ENCODE results near the gene CEP104. TPM values are rescaled to one million over a fixed set of nuclear protein-coding genes. Genes with fewer than 3 reads are reported as not detected.

The CEP104 gene
- total RNA-seq, 1 experiment from 2014 or later: 34.5 TPM

- H3K4me1 Mint-ChIP-seq: peaks cover 34 to 51% of the 10 kb centered on the region in 2 experiments
- Histone ChIP-seq H3K18ac (ENCODE audit: insufficient read length, low read depth, low read length) (no peak overlapping the region), H3K79me1 (ENCODE audit: insufficient read depth, low read depth, low read length, poor library complexity, severe bottlenecking) (no peaks in the 10 kb centered on the region), H4K20me1 (ENCODE audit: control insufficient read depth, insufficient read depth, insufficient read length) (no peaks in the 10 kb centered on the region), H4K8ac (replicated peaks; ENCODE audit: insufficient read length, low read depth, low read length) (no peak overlapping the region), H3T11ph (ENCODE audit: low read length) (no peak overlapping the region), H4K5ac (ENCODE audit: insufficient read length, low read depth, low read length) (no peak overlapping the region), H3K23me2 (ENCODE audit: insufficient read length, low read depth, low read length, poor library complexity, severe bottlenecking) (peaks cover 6% of the 10 kb centered on the region), H3K4ac (ENCODE audit: low read depth, low read length) (no peak overlapping the region), H3K23ac (ENCODE audit: insufficient read length, low read depth, low read length) (no peak overlapping the region), H2AK5ac (ENCODE audit: insufficient read length, low read length) (no peak overlapping the region), H2AFZ (ENCODE audit: low read length) (no peak overlapping the region), H2BK20ac (ENCODE audit: low read depth, low read length, poor library complexity, severe bottlenecking) (no peak overlapping the region), H2BK5ac (ENCODE audit: insufficient read length, low read length) (no peak overlapping the region), H3K9me3 (ENCODE audit: control insufficient read depth, low read depth, low read length) (no peaks in the 10 kb centered on the region), H3K14ac (ENCODE audit: insufficient read depth, low read length) (peak overlapping the region; percentile 64; the same call in 1 of the 2 replicates), H3K56ac (ENCODE audit: insufficient read length, low read depth, low read length) (no peak overlapping the region), H3K9ac (ENCODE audit: extremely low read depth, insufficient read length, low read length) (peak overlapping the region; percentile 51), H2BK15ac (ENCODE audit: low read depth, low read length) (no peak overlapping the region), H3K79me2 (ENCODE audit: insufficient read depth, low read length) (peaks cover 18% of the 10 kb centered on the region; the same call in 1 of the 2 replicates), H3K27ac (ENCODE audit: insufficient read length, low read depth, low read length) (no peak overlapping the region), H4K91ac (ENCODE audit: insufficient read length, low read depth, low read length) (no peak overlapping the region), H3K4me2 (ENCODE audit: insufficient read depth, insufficient read length, low read length) (peak overlapping the region; percentile 92), H3K27me3 (ENCODE audit: insufficient read depth, low read length) (no peaks in the 10 kb centered on the region), H3K4me1 (ENCODE audit: insufficient read depth, low read length) (peaks cover 11% of the 10 kb centered on the region; the same call in 1 of the 2 replicates), H2BK12ac (ENCODE audit: insufficient read length, low read depth, low read length) (no peak overlapping the region), H2BK120ac (ENCODE audit: low read depth, low read length, poor library complexity, severe bottlenecking) (no peak overlapping the region)
- no peak for DNase-seq
- WGBS (ENCODE audit: extremely low coverage, insufficient read length, low lambda C conversion rate): no CpG with 5 or more reads among the region's 53 CpGs
- TF ChIP-seq CTCF (conservative IDR thresholded peaks at IDR 0.05): no peak
- peaks cover 9 to 17% (median 9%) of the 10 kb centered on the region in 3 experiments for H3K36me3 Mint-ChIP-seq (ENCODE audit: insufficient read depth in 1 of 3, low read depth in 3 of 3)
- H3K27me3 Mint-ChIP-seq (ENCODE audit: low read depth): peaks cover 6% of the 10 kb centered on the region
- H3K27ac Mint-ChIP-seq: peak overlapping the region; percentile 38 to 68 (median 45); a peak in 4 of 7 replicates
- peak overlapping the region; percentile 85 to 91 for H3K4me3 Mint-ChIP-seq
- peaks cover 3 to 4% of the 10 kb centered on the region in 2 experiments; a peak in 4 of 5 replicates for H3K9me3 Mint-ChIP-seq
These were observed 61.4 kb downstream of the CEP104 start for GRCh38 chr1:3795453-3796214.

All from H9 (cell line).